HG02885 (cell line): ENCODE measurements around the gene INSL6.
"Not testable (repeated sequence)": the region's sequence is repeated elsewhere in the genome, so short reads cannot be mapped to it uniquely, and the experiment has no call there.

Experiments
- ATAC-seq: cut with Tn5 transposase; IDR thresholded peaks from one replicate; pipeline ENCODE4 v1.9.1; 2021; ENCODE audit warnings: mild to moderate bottlenecking; ENCODE audit not compliant: unreplicated experiment, poor library complexity

The INSL6 gene, protein sequence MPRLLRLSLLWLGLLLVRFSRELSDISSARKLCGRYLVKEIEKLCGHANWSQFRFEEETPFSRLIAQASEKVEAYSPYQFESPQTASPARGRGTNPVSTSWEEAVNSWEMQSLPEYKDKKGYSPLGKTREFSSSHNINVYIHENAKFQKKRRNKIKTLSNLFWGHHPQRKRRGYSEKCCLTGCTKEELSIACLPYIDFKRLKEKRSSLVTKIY

DNA sequence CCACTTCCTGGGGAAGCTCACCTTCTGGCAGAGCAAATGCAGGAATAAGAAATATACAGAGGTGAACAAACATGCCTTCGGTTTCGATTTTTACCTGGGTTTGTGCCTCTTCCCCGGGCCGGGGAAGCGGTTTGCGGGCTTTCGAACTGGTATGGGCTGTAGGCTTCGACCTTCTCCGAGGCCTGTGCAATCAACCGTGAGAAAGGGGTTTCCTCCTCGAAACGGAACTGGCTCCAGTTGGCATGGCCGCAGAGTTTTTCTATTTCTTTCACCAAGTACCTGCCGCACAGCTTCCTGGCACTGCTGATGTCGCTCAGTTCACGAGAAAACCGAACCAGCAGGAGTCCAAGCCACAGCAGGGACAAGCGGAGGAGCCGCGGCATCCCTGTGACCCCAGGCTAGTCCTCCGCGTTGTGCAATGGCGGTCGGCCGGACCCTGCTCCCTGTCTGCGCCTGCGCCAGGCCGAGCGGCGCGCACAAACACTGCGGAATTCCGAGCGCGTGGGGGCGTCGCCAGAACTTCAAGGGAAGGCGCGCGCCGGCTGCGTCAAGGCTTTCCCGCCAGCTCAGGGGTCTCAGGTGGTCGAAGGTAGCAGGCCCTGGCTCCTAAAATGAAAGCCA is at the start of gene INSL6:
Gene INSL6, minus strand, starts transcription at position 420 of the 621 bp plus-strand sequence. Its CDS starts 37 bp downstream, at position 383.
- ATAC-seq, result no peak

GRCh38 chr9:5231212-5231611 is 45.8 kb upstream of the INSL6 start, which contains the start of gene INSL4:
TSS of gene INSL4 (plus strand) at chr9:5231419. CDS start at chr9:5231524, 105 bp downstream.
- no peak for ATAC-seq

GRCh38 chr9:5230554-5230953 is 45.1 kb upstream of the INSL6 start:
- ATAC-seq, result no peak

DNA sequence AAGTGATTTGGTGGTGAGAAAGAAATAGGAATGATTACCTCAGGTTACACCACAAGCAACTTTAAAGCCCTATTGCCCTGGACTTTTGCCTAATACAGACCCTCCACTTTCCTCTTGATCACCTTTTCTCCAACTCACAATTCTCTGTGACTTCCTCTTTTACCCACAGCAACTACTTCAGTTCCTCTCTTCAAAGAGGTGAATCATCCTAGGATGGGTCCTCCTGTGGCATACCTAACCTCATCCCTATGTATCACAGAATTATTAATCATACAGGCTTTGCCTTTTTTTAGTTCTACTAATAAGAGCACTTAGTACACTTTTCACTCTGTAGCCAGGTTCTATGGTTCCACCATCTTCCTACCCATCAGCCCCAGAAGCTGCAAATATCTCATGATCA is 19.6 kb upstream of the INSL6 start:
- no peak for ATAC-seq

- no peak for ATAC-seq
These were observed 10.0 kb upstream of the INSL6 start for GRCh38 chr9:5195463-5195862.

DNA sequence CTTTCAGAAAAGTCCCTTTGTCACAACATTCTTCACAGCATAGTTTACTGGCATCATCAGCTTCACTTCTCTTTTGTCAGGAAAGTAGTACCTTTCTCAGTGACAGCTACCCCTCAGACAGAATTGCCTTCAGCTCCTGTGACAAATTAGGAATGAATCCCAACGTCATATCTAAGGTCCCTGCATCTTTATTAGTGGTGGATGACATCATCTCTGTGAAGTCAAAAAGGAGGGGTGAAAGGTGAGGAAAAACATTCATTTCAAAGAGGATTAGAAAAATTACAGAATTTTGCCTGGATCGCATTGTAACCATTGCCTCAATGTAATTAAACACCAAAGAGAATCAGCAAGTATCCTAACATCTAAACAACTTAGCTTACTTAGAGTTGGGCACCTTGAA is 7.9 kb upstream of the INSL6 start:
- no peak for ATAC-seq

DNA sequence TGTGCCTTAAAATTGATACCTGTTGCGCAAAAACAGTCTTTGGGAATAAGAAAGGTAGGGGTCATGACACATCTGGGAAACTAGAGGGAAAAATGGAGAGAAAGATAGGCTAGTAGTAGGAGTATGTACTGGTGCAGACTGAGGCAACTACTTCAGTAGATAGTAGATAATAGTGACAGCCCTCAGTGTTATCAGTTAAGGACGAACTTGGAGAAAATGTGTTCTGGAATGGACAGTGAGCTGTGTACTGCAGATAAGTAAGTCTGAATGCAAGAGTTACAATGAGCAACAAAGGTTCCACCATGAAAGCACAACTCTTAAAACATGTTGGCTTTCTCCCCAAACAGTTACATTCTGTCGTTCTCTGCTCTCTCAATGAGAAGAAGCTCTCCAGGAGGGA is 6.5 kb upstream of the INSL6 start:
- ATAC-seq, result no peak

GRCh38 chr9:5188060-5188984 is 2.9 kb upstream of the INSL6 start:
- ATAC-seq, result no peak

- ATAC-seq, result no peak
These were observed 1.2 kb upstream of the INSL6 start for GRCh38 chr9:5186416-5187169.

- no peak for ATAC-seq
These were observed 663 bp downstream of the INSL6 start for GRCh38 chr9:5184776-5185175.

DNA sequence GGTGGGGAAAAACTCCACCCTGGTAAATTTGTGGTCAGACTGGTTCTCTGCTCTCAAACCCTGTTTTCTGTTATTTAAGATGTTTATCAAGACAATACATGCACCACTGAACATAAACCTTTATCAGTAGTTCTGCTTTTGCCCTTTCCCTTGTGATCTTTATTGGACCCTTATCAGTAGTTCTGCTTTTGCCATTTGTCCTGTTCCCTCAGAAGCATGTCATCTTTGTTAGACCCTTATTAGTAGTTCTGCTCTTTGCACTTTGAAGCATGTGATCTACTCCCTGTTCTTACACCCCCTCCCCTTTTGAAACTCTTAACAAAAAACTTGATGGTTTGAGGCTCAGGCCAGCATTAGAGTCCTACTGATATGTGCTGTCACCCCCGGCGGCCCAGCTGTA is 4.8 kb downstream of the INSL6 start:
- not testable (repeated sequence) for ATAC-seq

DNA sequence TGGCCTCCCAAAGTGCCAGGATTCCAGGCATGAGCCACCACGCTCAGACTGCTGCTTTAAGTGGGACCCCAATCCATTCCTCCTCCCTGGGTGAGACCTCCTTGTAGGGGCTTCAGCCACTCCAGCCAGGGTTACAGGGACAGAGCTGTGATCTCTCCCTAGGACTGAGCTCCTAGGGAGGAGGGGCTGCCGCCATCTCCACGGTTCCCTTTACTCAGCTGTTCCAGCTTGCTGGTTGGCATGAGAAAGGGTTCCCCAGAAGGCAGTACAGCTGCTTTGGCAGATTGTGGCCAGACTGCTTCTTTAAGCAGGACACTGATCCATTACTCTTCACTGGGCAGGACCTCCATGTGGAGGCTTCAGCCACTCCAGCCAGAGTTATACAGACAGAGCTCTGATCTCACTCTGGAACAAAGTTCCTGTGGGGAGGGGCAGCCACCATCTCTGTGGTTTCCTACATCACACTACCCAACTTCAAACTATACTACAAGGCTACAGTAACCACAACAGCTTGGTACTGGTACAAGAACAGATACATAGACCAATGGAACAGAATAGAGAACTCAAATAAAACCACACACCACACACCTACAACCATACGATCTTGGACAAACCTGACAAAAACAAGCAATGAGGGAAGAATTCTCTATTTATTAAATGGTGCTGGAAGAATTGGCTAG is 7.2 kb downstream of the INSL6 start:
- no peak for ATAC-seq

DNA sequence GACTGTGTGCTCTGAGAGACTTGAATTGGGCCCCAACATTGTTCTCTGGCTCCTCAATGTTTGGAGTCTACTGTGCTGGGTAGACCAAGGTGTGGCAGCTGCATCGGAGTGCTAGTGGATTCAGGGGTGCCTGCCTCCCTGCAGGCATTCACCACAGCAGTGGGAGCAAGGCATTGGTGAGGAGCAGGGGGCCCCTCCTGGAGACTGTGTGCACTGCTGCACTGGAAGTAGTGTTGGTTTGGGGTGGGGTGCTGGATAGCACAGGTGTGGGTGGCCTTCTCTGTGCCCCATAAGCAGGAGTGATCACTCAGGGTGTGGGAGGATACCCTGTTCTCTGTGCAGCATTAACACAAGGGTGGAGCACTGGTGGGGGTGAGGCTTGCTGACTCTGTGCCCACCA is 39.2 kb downstream of the INSL6 start:
- no peak for ATAC-seq

- ATAC-seq, result no peak
These were observed 41.2 kb downstream of the INSL6 start for GRCh38 chr9:5144217-5144616.

DNA sequence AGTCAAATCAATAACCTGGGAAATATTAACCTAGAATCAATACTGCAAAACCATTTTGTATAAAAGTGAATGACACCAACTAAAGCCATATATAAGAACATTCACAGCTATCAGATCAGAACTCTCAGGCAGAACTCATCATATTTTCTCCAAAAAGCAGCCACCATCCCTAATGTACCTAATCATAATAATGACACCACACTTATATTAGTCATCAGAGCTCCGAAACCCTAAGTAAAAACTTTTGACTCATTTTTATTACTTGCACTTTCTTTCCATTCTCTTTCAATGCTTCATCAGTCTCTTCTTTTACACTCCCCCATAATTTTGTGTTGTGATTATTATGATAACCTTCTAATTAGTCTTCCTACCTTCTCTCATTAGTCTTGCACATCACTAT is 45.3 kb downstream of the INSL6 start:
- no peak for ATAC-seq

DNA sequence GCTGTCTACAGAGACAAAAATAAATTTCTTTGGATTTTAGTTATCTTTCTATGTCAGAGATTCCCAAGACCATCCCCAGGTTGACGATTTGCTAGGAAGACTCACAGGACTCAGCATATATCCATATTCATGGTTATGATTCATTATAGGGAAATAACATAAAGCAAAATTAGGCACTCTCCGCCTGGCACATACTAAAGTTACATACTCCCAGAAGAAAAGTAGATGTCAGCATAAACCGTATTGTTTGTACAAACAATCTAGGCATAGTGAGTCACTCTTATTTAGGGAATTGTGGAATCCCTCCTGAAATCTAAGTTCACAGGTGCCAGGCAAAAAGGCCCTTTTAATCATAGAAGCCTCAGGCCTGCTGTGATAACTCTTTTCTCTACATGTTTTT is 62.9 kb downstream of the INSL6 start:
- no peak for ATAC-seq

DNA sequence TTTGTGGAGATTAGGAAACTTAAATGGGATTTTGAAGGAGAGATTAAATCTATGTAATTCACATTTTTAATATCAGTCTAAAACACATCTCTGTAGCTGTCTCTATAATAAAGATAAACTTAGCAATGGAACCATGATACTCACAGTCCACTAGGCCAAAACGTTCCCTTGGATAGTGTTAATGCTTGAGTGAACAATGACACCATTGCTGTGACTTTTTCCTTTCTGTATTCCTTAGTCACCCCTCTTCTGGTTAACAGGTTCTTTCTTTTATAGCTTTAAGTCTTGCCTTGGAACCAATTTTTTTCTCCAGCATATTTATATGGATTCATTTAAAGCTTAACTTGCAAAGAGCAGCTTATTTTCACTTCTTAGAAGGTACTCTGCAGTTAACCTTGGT is 63.3 kb downstream of the INSL6 start:
- ATAC-seq, result no peak

DNA sequence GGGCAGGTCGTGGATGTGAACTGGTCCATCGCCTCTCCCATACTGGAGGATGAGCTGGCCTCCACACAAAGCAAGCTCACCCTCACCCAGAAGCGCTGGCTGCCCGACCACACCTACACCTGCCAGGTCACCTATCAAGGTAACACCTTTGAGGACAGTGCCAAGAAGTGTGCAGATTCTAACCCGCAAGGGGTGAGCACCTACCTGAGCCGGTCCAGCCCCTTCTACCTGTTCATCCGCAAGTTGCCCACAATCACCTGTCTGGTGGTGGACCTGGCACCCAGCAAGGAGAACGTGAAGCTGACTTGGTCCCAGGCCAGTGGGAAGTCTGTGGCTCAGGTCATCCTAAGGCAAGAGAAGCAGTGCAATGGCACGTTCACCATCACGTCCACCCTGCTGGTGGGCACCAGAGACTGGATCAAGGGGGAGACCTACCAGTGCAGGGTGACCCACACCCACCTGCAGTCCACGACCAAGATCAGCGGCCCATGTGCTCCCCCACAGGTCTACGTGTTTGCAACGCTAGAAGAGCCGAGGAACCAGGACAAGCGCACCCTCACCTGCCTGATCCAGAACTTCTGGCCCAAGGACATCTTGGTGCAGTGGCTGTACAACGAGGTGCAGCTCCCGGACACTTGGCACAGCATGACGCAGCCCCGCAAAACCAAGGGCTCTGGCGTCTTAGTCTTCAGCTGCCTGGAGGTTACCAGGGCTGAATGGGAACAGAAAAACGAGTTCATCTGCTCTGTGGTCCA is 71.3 kb downstream of the INSL6 start:
- ATAC-seq, result no peak
